GM20000 (cell line): Measurements from ENCODE around the gene MAGED1.

Experiments used
- DNase-seq: peaks from one replicate; pipeline ENCODE4 v3.0.0; 2012; ENCODE audit warnings: low spot score
- CTCF ChIP-seq: IDR thresholded peaks from 2 replicates; pipeline ENCODE4 v1.5.1; 2012; ENCODE audit warnings: mild to moderate bottlenecking, control low read depth; ENCODE audit errors: extremely low read depth, missing control alignments

MAGED1 gene

GRCh38 chrX:51931566-51932150 lies 38.2 kb downstream of the MAGED1 start:
- DNase-seq = no peak
- no peak for TF ChIP-seq CTCF
